K562 (cell line): ENCODE measurements around the gene ARHGDIA.

Source experiments
- ATF2 ChIP-seq: sonication (generic); formaldehyde crosslinking; IDR thresholded peaks from 2 replicates; pipeline ENCODE4 v1.8.1; 2022; ENCODE audit warnings: missing genetic modification reagents
- CBX5 ChIP-seq: IDR thresholded peaks from 2 replicates; pipeline ENCODE4 v1.6.1; 2014; ENCODE audit warnings: low read depth, borderline replicate concordance
- CTCF ChIP-seq, 3 experiments: IDR thresholded peaks in 2 of 3; conservative IDR thresholded peaks in 1 of 3; 2 replicates each; pipeline ENCODE4 v1.5.1; 2011 to 2012; ENCODE audit warnings: low read length in 3 of 3, mild to moderate bottlenecking in 3 of 3, control low read depth in 2 of 3, improper control_type of control experiment in 1 of 3, inconsistent platforms in 1 of 3, low read depth in 1 of 3, mixed read lengths in 1 of 3, moderate library complexity in 1 of 3; ENCODE audit not compliant: insufficient read depth in 2 of 3
- E2F4 ChIP-seq: sonication (generic); formaldehyde crosslinking; IDR thresholded peaks from 2 replicates; pipeline ENCODE4 v1.8.0; 2022; ENCODE audit warnings: mild to moderate bottlenecking, low read depth, missing genetic modification reagents
- EZH2 ChIP-seq: IDR thresholded peaks from 2 replicates; pipeline ENCODE4 v1.6.1; 2012; ENCODE audit warnings: low read depth, mild to moderate bottlenecking, inconsistent platforms, low read length, borderline replicate concordance
- FOXJ2 ChIP-seq: fragments of 200-800 bp; sonication (Bioruptor generic); IDR thresholded peaks from 2 replicates; pipeline ENCODE4 v1.6.1; 2016; ENCODE audit warnings: missing genetic modification characterization, missing compliant biosample characterization
- HDGF ChIP-seq: fragments of 450-650 bp; IDR thresholded peaks from 2 replicates; pipeline ENCODE4 v1.6.1; 2016
- HOMEZ ChIP-seq: fragments of 250-450 bp; sonication (Bioruptor Pico); IDR thresholded peaks from 2 replicates; pipeline ENCODE4 v1.4.0; 2020; ENCODE audit warnings: mild to moderate bottlenecking, moderate library complexity
- POLR2AphosphoS5 ChIP-seq: IDR thresholded peaks from 2 replicates; pipeline ENCODE4 v1.6.1; 2011; ENCODE audit warnings: mild to moderate bottlenecking, low read depth, low read length, moderate library complexity; ENCODE audit not compliant: control insufficient read depth, insufficient read depth
- SNAPC5 ChIP-seq: fragments of 250-450 bp; sonication (Bioruptor Pico); IDR thresholded peaks from 2 replicates; pipeline ENCODE4 v1.8.0; 2021; ENCODE audit warnings: moderate library complexity, mild to moderate bottlenecking, inconsistent platforms
- SOX6 ChIP-seq: fragments of 450-650 bp; IDR thresholded peaks from 2 replicates; pipeline ENCODE4 v1.6.1; 2014; ENCODE audit warnings: mild to moderate bottlenecking
- SREBF2 ChIP-seq: sonication (generic); formaldehyde crosslinking; IDR thresholded peaks from 2 replicates; pipeline ENCODE4 v1.4.0; 2020; ENCODE audit warnings: mild to moderate bottlenecking, missing genetic modification reagents
- TAF9B ChIP-seq: fragments of 450-650 bp; IDR thresholded peaks from 2 replicates; pipeline ENCODE4 v1.6.1; 2018; ENCODE audit warnings: mild to moderate bottlenecking; ENCODE audit not compliant: partially characterized antibody
- ZNF324 ChIP-seq: fragments of 250-450 bp; sonication (Bioruptor Pico); IDR thresholded peaks from 2 replicates; pipeline ENCODE4 v1.4.0; 2020; ENCODE audit warnings: mild to moderate bottlenecking

- no peak for TF ChIP-seq HDGF
- no peak for TF ChIP-seq SREBF2 (CRISPR knock-in tag)
- no peak for TF ChIP-seq E2F4 (CRISPR knock-in tag)
- no peak for TF ChIP-seq ZNF324 (CRISPR knock-in tag)
- no peak for TF ChIP-seq ATF2 (CRISPR knock-in tag)
- TF ChIP-seq POLR2AphosphoS5, result no peak
- no peak for TF ChIP-seq EZH2
- no peak for TF ChIP-seq CBX5
- TF ChIP-seq TAF9B, result no peak
- TF ChIP-seq SNAPC5 (CRISPR knock-in tag), result no peak
- no peak for TF ChIP-seq SOX6
- no peak for TF ChIP-seq HOMEZ (CRISPR knock-in tag)
- no peak for TF ChIP-seq FOXJ2 (tag)
- TF ChIP-seq CTCF (IDR thresholded peaks at IDR 0.05 in 2 of 3, conservative IDR thresholded peaks at IDR 0.05 in 1 of 3; ENCODE audit: insufficient read depth in 2 of 3, low read depth in 1 of 3, low read length in 3 of 3), result peak; percentile 43 to 81 (median 47)
Observed at GRCh38 chr17:81825841-81826466, 45.2 kb downstream of the ARHGDIA start.
